ENCODE measurements around the gene ARHGEF1.

Gene ARHGEF1

DNA sequence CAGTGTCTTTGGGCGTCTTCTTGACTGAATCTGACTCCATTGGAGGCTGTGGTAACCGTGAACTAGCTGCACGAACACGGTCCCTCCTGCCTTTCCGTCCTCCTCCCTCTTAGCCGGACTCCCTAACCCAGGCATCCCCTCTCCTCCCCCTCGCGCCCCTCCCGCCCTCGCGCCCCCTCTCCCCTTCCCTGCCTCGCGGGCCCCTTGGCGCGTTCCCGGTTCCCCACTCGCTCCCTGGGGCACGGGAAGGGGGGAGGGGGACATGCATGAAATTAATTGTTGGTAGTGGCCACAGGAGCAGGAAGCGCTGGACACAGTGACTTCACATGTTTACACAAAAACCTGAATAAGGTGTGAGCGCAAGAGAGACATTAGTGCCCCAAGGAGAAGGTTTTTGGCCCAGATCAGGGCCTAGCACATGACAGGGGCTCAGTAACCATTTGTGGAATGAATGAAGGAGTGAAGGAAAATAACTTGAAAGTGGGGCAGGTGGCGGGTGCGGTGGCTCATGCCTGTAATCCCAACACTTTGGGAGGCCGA lies 37.9 kb upstream of the ARHGEF1 start:
- no peak overlapping the region for H3K4me3 ChIP-seq (ENCODE audit: low read length)
- no peak for TF ChIP-seq CTCF (conservative IDR thresholded peaks at IDR 0.05; ENCODE audit: low read depth, low read length)
- no peak for DNase-seq (ENCODE audit: low read depth)

DNA sequence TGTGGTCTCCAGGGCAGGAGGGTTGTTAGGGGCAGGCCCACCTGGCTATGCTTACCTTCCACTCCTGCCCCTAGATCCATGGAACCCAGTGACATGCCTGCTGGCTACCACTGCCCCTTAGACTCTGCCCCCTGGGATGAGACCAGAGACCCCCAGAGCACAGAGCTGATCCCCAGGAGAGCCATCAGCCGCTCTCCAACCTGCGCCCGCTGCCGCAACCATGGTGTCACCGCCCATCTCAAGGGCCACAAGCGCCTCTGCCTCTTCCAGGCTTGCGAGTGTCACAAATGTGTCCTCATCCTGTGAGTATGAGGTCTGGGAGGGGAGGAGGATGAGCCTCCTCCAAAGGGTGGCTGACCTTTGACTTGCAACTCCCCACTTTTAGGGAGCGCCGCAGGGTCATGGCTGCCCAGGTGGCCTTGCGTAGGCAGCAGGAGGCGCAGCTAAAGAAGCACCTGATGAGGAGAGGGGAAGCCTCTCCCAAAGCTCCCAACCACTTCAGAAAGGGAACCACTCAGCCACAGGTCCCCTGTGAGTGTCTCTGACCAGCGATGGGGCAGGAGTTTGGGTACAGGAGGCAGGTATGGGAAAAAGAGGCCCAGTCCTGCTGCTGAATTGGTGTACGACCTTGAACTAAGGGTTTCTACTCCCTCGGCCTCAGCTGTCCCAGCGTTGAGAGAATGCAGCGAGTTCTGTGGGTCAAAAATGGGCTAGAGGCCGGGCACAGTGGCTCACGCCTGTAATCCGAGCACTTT lies 35.5 kb upstream of the ARHGEF1 start:
- DNase-seq (ENCODE audit: low read depth): no peak
- no peak overlapping the region for H3K4me3 ChIP-seq (ENCODE audit: low read length)
- TF ChIP-seq CTCF (conservative IDR thresholded peaks at IDR 0.05; ENCODE audit: low read depth, low read length): no peak

- no peak for DNase-seq (ENCODE audit: low read depth)
- TF ChIP-seq CTCF (conservative IDR thresholded peaks at IDR 0.05; ENCODE audit: low read depth, low read length): no peak
- no peak overlapping the region for H3K4me3 ChIP-seq (ENCODE audit: low read length)
These were observed 34.3 kb upstream of the ARHGEF1 start for GRCh38 chr19:41848666-41849065.

DNA sequence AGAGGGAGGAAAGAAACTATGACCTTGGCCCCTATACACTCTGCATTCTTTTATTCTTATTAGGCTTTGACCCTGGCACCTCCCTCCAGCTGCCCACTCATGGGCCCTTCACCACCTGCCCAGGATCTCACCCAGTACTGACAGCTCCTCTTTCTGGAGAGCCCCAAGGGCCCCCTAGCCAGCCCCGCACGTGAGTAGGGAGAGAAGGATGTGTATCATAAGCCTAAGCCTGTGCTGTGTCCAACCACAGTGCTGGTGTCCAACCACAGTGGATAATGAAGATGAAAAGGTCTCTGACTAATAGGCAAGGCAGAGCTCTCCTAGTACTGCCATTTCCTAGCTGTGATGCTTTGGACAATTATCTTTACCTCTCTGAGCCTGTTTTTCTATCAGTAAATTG lies 33.9 kb upstream of the ARHGEF1 start:
- TF ChIP-seq CTCF (conservative IDR thresholded peaks at IDR 0.05; ENCODE audit: low read depth, low read length): no peak
- H3K4me3 ChIP-seq (ENCODE audit: low read length): no peak overlapping the region
- no peak for DNase-seq (ENCODE audit: low read depth)

DNA sequence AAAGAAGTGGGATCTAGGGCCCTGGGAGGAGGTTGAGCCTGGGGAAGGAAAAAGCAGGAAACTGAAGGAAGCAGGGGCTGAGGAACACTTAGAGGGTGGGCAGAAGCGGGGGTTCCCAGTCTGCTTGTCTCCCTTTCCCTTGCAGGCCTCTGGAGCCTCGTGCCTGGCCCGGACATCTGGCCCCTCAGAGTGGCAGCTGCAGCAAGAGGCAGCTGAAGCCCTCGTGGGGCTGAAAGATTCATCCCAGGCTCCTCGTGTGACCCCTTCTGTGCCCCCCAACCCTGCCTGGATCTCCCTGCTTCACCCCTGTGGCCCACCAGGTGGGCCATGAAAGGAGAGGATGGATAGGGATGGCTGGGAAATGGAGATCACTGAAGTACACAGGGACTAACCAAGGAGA lies 32.6 kb upstream of the ARHGEF1 start:
- TF ChIP-seq CTCF (conservative IDR thresholded peaks at IDR 0.05; ENCODE audit: low read depth, low read length): no peak
- H3K4me3 ChIP-seq (ENCODE audit: low read length): no peak overlapping the region
- no peak for DNase-seq (ENCODE audit: low read depth)

DNA sequence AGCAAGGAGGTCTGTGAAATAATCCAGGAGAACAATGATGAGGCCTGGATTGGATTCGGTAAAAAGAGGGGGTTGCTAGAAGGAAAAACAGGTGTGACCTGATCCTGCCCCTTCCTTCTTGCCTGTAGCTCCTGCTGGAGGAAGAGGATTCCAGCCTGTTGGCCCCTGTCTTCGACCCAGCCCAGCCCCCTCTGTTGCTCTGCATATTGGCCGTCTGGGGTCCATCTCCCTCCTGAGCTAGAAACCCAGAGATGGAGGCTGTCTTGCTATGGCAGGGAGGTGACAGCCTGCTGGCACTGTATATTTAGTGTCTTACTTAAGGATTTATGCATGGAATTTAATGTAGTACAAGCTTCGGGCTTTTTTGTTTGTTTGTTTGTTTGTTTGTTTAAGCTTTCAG lies 31.5 kb upstream of the ARHGEF1 start:
- H3K4me3 ChIP-seq (ENCODE audit: low read length): no peak overlapping the region
- no peak for DNase-seq (ENCODE audit: low read depth)
- no peak for TF ChIP-seq CTCF (conservative IDR thresholded peaks at IDR 0.05; ENCODE audit: low read depth, low read length)

DNA sequence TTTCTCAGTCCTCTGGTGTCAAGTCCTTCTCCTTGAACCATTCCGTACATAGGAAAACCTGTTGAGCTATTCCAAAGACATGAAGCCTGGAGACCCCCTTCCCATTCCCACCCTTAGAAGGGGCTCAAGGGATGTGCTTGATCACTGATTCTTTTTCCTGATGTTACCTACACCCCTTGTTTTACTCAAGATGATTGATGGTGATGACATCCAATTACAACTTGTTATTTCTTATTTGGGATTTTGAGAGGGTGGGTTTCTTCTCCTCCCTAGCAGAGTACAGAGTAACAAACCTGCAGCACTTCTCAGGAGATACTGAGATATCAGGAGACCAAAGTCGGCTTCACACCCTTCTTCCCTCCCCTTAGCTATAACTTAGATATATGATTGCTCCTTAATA lies 29.6 kb upstream of the ARHGEF1 start:
- DNase-seq (ENCODE audit: low read depth): no peak
- no peak overlapping the region for H3K4me3 ChIP-seq (ENCODE audit: low read length)
- TF ChIP-seq CTCF (conservative IDR thresholded peaks at IDR 0.05; ENCODE audit: low read depth, low read length): no peak
